SK-N-MC (cell line): Measurements from ENCODE around the gene QRICH2.

Source experiments
- DNase-seq: peaks from one replicate; pipeline ENCODE4 v3.0.0-alpha.2; 2011; ENCODE audit warnings: low read depth, low spot score
- H3K27ac ChIP-seq: fragments of 200-600 bp; sonication (generic); 2 replicates; pipeline ENCODE4 v1.5.1; 2016; ENCODE audit warnings: mixed run types
- H3K36me3 ChIP-seq: fragments of 200-600 bp; sonication (generic); 2 replicates; pipeline ENCODE4 v1.6.1; 2017; ENCODE audit warnings: antibody characterized with exemption, low read length, mixed read lengths; ENCODE audit not compliant: insufficient read depth
- H3K4me3 ChIP-seq: fragments of 200-600 bp; sonication (generic); 2 replicates; pipeline ENCODE4 v1.5.1; 2016
- H3K9ac ChIP-seq: fragments of 200-600 bp; sonication (generic); 2 replicates; pipeline ENCODE4 v1.8.0; 2017; ENCODE audit warnings: mixed run types, mixed read lengths; ENCODE audit not compliant: insufficient read length
- H3K9me3 ChIP-seq: fragments of 200-600 bp; sonication (generic); 2 replicates; pipeline ENCODE4 v1.6.1; 2017; ENCODE audit warnings: low read depth, mild to moderate bottlenecking, antibody characterized with exemption, low read length, moderate library complexity, mixed read lengths
- EZH2 ChIP-seq: fragments of 200-600 bp; sonication (generic); IDR thresholded peaks from one replicate; pipeline ENCODE4 v1.6.1; 2017; ENCODE audit warnings: antibody characterized with exemption
- FOXP2 ChIP-seq: optimal IDR thresholded peaks from 2 replicates; pipeline ENCODE3; 2011; ENCODE audit warnings: mild to moderate bottlenecking, moderate library complexity; ENCODE audit not compliant: insufficient read depth; ENCODE audit errors: extremely low read length, control extremely low read depth
- POLR2AphosphoS5 ChIP-seq: IDR thresholded peaks from 2 replicates; pipeline ENCODE4 v1.6.1; 2012; ENCODE audit warnings: mild to moderate bottlenecking, low read depth, low read length, borderline replicate concordance

QRICH2 gene

GRCh38 chr17:76277300-76278267 lies 30.5 kb downstream of the QRICH2 start:
- DNase-seq = no peak
- TF ChIP-seq FOXP2 (no peak), EZH2 (no peak), POLR2AphosphoS5 (no peak)
- H3K9ac ChIP-seq = no peak overlapping the region
- H3K36me3 ChIP-seq = no peaks in the 10 kb centered on the region
- H3K9me3 ChIP-seq = no peaks in the 10 kb centered on the region
- H3K27ac ChIP-seq = no peak overlapping the region
- H3K4me3 ChIP-seq = no peak overlapping the region

- H3K27ac ChIP-seq = peak overlapping the region; percentile 31; the same call in 1 of the 2 replicates
- H3K4me3 ChIP-seq = no peak overlapping the region
- no peaks in the 10 kb centered on the region for H3K9me3 ChIP-seq
- DNase-seq = no peak
- no peaks in the 10 kb centered on the region for H3K36me3 ChIP-seq
- TF ChIP-seq EZH2 (no peak), POLR2AphosphoS5 (no peak), FOXP2 (no peak)
- no peak overlapping the region for H3K9ac ChIP-seq
Observed at GRCh38 chr17:76276461-76277299, 31.4 kb downstream of the QRICH2 start.

GRCh38 chr17:76276069-76276431 lies 32.0 kb downstream of the QRICH2 start:
- Histone ChIP-seq H3K9me3 (no peaks in the 10 kb centered on the region), H3K4me3 (no peak overlapping the region), H3K27ac (no peak overlapping the region), H3K9ac (no peak overlapping the region), H3K36me3 (no peaks in the 10 kb centered on the region)
- DNase-seq = no peak
- TF ChIP-seq POLR2AphosphoS5 (no peak), FOXP2 (no peak), EZH2 (no peak)

DNA sequence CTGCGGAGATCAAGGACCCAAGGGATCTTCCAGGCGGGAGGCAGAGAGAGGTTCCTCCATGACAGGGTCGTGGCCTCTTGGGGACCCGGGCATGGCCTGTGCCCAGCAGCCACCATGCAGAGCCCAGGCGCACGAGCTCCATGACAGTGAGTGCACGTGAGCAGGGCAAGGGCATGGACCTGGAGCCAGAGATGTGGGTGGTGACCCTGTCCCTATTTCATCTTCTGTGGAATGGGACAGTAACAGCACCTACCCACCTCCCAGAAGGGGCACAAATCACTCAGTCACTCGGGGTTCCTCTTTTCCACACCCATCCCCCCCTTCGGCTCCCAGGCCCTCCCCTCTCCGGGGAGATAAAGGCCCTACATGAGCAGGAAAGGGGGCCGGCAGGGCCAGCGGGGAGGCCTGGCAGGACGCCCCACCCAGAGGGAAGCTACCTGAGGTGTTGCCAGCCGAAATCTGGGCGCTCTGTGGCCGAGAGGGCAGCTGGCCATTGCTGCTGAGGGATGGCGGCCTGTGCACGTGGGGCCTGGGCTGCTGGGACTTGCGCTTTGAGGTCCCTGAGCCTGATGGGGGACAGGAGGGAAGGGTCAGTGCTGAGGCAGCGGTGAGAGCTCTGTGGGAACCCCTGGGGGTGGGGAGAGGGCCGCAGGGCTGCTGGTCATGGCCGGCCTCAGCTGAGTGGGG lies 32.6 kb downstream of the QRICH2 start:
- no peak for DNase-seq
- no peaks in the 10 kb centered on the region for H3K9me3 ChIP-seq
- H3K9ac ChIP-seq = no peak overlapping the region
- no peak overlapping the region for H3K4me3 ChIP-seq
- H3K36me3 ChIP-seq = no peaks in the 10 kb centered on the region
- no peak for TF ChIP-seq EZH2
- no peak for TF ChIP-seq FOXP2
- TF ChIP-seq POLR2AphosphoS5 = no peak
- no peak overlapping the region for H3K27ac ChIP-seq

DNA sequence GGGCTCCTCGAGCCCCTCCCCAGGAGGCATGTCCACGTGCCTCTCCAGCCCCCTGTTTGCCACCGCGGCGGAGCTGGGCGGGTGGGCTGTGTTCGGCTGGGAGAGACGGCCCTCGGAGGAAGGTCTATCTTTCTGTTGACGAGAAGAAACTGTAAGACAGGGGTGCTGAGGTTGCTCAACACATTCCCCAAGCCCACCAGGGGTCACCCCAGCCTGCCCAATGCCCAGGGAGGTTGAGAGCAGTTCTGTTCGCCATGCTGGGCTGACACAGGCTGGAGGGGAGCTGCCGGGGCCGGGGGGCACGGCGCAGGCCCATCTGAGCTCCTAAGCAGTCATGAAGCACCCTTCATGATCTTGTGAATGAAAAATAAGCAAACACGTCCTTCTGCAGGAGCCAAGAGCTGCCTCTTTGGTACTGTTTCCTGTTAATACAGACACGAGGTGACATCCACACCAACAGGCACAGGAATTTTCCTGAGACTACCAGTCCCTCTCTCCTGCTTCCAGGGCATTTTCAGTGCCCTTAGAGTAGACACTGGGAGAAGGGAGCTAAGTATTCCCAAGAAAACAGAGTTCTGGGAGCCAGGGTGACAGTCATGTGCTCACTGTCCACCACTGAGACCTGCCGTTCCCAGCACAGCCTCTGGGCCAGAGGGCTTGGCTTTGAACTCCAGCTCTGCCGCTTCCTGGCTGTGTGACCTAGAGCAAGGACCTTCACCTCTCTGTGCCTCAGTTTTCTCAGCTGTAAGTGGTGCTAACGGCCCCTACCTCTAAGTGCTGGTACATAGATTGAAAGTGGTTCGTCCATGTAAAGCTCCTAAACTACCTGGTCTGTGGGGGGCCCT lies 33.7 kb downstream of the QRICH2 start:
- no peak for DNase-seq
- H3K4me3 ChIP-seq = no peak overlapping the region
- H3K9me3 ChIP-seq = no peaks in the 10 kb centered on the region
- no peak overlapping the region for H3K9ac ChIP-seq
- peaks cover 3% of the 10 kb centered on the region; the same call in 1 of the 2 replicates for H3K36me3 ChIP-seq
- TF ChIP-seq FOXP2 (no peak), EZH2 (no peak), POLR2AphosphoS5 (no peak)
- H3K27ac ChIP-seq = peak overlapping the region; percentile 9; the same call in 1 of the 2 replicates

DNA sequence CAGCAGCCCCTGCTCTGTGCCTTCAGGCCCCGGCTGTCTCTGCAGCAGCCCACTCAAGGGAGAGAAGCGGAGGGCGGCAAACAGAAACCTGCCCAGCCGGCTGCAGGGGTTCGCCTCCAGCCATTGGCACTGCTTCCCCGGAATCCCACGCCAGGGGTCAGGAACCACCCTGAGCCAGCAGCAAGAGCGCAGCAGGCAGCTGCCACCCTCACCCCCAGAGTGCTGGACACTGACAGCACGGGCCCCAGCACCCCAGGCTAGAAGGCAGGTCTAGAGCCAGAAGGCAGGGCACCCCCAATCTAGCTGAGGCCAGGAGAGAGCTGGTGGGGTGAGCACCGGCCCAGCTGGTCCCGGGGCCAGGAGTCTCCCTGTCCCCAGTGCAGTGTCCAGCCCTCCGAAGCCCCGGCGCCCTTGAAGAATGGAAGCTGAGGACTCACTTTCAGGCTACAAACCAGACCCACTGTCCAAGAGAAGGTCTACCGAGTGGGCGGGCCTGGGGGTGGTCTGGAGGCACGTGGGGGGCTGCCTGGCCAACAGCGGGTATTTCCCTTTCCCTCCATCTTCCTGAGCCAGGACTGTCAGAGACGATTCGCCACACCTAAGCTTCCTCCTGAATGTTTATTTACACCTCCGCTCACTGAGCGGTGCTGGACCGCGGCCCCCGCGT lies 34.5 kb downstream of the QRICH2 start:
- H3K9ac ChIP-seq = no peak overlapping the region

More for the DNA sequence above, 34.5 kb downstream of the QRICH2 start:
- TF ChIP-seq FOXP2 = no peak
- TF ChIP-seq EZH2 = no peak
- TF ChIP-seq POLR2AphosphoS5 = no peak
- no peak overlapping the region for H3K4me3 ChIP-seq
- H3K36me3 ChIP-seq = peaks cover 3% of the 10 kb centered on the region; the same call in 1 of the 2 replicates
- no peak for DNase-seq
- H3K27ac ChIP-seq = no peak overlapping the region
- H3K9me3 ChIP-seq = no peaks in the 10 kb centered on the region
